Measurements from ENCODE around the gene DENND4A. TPM values are rescaled to one million over a fixed set of nuclear protein-coding genes. Genes with fewer than 3 reads are reported as not detected.

Gene DENND4A
- total and polyA plus RNA-seq, 10 of the 15 experiments (the other 5 are each of a cell fraction or from before 2014, with no cell fraction given) = 14.2 to 81.8 (median 34.1) TPM

DNA sequence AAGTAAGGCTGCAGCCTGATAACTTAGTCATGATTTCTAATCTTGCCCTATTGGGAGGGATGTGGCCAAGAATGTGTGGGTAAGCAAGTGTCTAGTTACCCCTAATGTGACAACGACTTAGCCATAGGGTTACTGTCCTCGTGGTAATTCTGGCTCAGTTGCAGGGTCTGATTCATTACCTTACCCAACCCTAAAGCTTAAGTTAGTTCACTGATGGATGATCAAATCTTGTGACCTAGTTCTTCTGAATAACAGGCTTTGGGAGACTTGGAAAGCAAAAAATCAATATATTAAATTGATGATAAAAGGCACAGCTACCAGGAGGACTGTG, 179.5 kb downstream of the DENND4A start:
- no peaks in the 10 kb centered on the region for H4K20me1 ChIP-seq (ENCODE audit: control insufficient read depth, insufficient read depth)
- 0% methylated on average over 2 of the region's 2 CpGs for WGBS (ENCODE audit: insufficient coverage, insufficient replicate concordance, low lambda C conversion rate, missing lambda C conversion rate)
- FAIRE-seq (no peak), ATAC-seq (no peak), DNase-seq (ENCODE audit: low read depth, low spot score) (no peak)
- no peaks in the 10 kb centered on the region for H3K36me3 ChIP-seq (ENCODE audit: control insufficient read depth in 2 of 2, insufficient read depth in 2 of 2, low read length in 1 of 2)
- RAD21 ChIA-PET (ENCODE audit: unreplicated experiment) = interaction anchor here (1.0 kb wide), 1 partner anchor 19 kb away, joined by 3 read pairs; no protein-coding TSS in a partner anchor
- H3K9ac ChIP-seq (ENCODE audit: control insufficient read depth, insufficient read depth, low read length) = no peak overlapping the region
- BruUV-seq (replicated peaks) = no TSS peak
- no peak for TF ChIP-seq ZBTB33 (IDR thresholded peaks at IDR 0.05)
- TF ChIP-seq, protein P1, sequence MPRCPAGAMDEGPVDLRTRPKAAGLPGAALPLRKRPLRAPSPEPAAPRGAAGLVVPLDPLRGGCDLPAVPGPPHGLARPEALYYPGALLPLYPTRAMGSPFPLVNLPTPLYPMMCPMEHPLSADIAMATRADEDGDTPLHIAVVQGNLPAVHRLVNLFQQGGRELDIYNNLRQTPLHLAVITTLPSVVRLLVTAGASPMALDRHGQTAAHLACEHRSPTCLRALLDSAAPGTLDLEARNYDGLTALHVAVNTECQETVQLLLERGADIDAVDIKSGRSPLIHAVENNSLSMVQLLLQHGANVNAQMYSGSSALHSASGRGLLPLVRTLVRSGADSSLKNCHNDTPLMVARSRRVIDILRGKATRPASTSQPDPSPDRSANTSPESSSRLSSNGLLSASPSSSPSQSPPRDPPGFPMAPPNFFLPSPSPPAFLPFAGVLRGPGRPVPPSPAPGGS (IDR thresholded peaks at IDR 0.05; ENCODE audit: borderline replicate concordance, insufficient read depth, low read depth, low read length, poor library complexity, severe bottlenecking) = peak; percentile 67
- peaks cover 7% of the 10 kb centered on the region for H3K4me1 ChIP-seq (ENCODE audit: control insufficient read depth, insufficient read depth, low read length)
- H3K27ac ChIP-seq (ENCODE audit: control insufficient read depth, insufficient read depth) = no peak overlapping the region
- no peak overlapping the region for H2AFZ ChIP-seq (ENCODE audit: control insufficient read depth, low read depth, low read length)
- CTCF ChIA-PET = interaction anchor here (0.7 to 4.5 kb wide), 8 partner anchors 9 to 250 kb away, joined by 3 to 28 read pairs (median 6); partner anchors contain the start of gene SLC24A1
- intact Hi-C loops (cut with micrococcal nuclease; ENCODE audit: unreplicated experiment) = no loop called here
- H3K9me3 ChIP-seq (replicated peaks; ENCODE audit: control insufficient read depth, insufficient read depth, low read length) = no peaks in the 10 kb centered on the region
- SMC1A ChIA-PET (ENCODE audit: uncharacterized antibody, unreplicated experiment) = interaction anchor here (1.1 to 3.5 kb wide), 5 partner anchors 9 to 224 kb away, joined by 4 to 11 read pairs (median 7); partner anchors contain the start of gene SLC24A1
- no peak overlapping the region for H3K4me3 ChIP-seq
- peak overlapping the region; percentile 84; the same call in 1 of the 2 replicates for H3K4me2 ChIP-seq (ENCODE audit: control insufficient read depth, insufficient read depth)
- POLR2A ChIA-PET = interaction anchor here (2.8 kb wide), 1 partner anchor 257 kb away, joined by 10 read pairs; the partner anchor contains the start of gene RAB11A
- peaks cover 33% of the 10 kb centered on the region for H3K79me2 ChIP-seq (ENCODE audit: control insufficient read depth, insufficient read depth, low read length)
- in situ Hi-C loops (cut with MboI) = no loop called here
- H3K27me3 ChIP-seq (replicated peaks in 1 of 2; ENCODE audit: control insufficient read depth in 2 of 2, insufficient read depth in 2 of 2, low read length in 1 of 2) = no peaks in the 10 kb centered on the region

Data from GM12878 (cell line).